ENCODE results near the gene PUSL1.

PUSL1 gene

GRCh38 chr1:1291548-1292441 is 16.6 kb upstream of the PUSL1 start:
- DNase-seq = peak in 28 of 42 donors; percentile 38 to 78 (median 60)
- intact Hi-C loops (cut with DNase I) = no loop called here

DNA sequence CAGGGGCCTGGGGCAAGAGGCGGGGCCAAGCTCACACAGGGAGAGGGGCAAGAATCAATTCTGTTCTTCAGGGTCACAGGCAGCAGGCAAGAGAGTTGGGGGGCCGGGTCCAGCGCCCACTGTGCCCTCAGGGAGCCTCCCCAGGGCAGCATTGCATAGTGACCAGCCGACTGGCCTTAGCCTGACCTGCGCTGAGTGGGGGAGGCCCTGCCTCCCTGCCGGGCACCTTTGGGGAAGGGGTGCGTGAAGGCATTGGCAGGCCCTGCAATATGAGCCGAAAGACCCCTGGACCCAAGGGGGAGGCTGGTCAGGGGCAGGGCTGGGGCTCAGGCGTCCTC is 16.0 kb upstream of the PUSL1 start:
- intact Hi-C loops (cut with DNase I) = no loop called here
- no peak for DNase-seq

DNA sequence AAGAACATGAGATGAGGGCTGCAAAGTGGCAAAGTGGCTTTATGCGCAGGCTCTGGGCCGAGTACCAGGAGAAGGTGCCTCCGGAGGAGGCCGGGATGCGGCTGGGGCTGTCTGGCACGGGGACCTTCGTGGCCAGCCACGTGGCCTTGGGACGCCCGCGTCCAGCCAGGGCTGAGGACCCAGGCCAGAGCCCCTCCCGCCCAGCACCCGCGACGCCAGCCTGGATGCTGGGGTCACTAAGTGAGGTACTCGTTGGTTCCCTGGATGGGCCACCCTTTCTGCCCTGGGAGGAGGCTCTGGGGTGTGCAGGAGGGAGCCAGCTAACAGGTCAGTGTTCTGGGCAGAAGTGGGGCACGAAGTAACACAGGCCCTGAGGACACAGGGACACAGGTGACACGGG is 15.5 kb upstream of the PUSL1 start:
- no peak for DNase-seq
- intact Hi-C loops (cut with DNase I) = no loop called here

DNA sequence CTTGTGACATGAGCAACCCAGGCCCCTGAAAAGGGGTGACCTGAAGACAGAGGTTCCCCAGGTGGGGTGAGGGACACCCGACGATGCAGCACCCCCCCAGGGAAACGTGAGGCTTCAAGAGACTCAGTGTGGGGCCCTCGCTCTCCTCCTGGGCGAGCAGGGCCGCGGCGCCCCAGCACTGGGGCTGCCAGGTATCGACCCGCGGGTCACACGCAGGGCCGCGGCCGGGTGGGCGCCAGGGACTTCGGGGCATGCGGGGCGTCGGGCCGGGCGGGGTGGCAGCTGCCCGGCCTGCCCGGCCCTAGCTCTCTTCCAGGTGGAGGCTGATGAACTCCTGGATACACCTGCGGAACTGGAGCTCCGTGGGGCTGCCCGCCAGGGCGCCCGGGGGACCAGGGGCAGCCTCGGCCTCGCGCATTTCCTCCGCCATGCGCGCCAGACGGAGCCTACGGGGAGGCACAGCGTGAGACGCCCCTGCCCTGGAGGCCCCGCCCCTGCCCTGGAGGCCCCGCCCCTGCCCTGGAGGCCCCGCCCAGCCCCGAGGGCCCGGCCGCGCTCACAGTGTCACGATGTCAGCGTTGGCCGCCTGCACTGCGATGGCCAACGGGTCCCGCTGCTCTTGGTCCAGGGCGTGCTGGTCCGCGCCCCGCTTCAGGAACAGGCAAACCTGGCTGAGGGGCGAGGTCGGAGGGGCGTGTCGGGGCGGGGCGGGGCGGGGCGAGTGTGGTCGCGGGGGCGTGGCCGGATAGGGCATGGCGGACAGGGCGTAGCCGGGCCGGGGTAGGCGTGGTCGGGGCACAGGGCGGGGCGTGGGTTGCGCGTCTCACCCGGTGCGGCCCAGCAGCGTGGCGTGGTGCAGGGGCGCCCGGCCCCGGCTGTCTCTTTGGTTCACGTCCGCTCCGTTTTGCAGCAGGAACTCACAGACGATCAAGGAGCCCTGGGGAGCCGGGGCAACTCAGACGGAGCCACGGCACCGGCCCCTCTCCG is 14.8 kb upstream of the PUSL1 start:
- intact Hi-C loops (cut with DNase I) = no loop called here

DNA sequence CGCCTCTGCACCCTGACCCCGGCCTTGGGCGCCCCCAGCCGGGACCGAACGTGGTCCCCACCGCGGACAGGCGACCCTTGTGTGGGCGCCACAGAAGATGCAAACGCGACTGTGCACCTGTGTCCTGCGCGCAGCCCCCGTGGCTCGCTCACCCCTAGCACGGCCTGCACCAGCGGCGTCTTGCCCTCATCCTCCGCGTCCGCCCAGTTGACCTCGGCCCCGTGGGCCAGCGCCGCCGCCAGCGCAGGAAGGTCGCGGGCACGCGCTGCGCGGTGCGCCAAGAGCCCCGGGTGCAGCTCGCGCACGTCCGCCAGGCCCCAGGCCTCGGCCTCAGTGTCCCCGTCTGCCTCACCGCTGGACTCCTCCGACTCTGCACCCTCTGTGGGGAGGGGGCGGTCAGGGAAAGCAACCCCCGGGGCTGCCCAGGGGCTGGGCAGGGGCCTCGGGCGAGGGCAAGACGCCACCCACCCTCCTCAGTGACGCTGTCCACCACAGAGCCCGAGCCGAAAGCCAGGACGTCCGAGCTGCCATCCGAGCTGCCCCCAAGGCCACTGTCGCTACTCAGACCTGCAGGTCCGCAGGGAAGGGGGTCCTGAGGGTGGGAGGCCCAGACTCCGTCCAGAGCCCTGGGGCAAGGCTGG is 14.0 kb upstream of the PUSL1 start:
- DNase-seq = no peak
- intact Hi-C loops (cut with DNase I) = no loop called here

More for the DNA sequence above, 14.8 kb upstream of the PUSL1 start:
- DNase-seq = peak in 1 of 42 donors; percentile 2

DNA sequence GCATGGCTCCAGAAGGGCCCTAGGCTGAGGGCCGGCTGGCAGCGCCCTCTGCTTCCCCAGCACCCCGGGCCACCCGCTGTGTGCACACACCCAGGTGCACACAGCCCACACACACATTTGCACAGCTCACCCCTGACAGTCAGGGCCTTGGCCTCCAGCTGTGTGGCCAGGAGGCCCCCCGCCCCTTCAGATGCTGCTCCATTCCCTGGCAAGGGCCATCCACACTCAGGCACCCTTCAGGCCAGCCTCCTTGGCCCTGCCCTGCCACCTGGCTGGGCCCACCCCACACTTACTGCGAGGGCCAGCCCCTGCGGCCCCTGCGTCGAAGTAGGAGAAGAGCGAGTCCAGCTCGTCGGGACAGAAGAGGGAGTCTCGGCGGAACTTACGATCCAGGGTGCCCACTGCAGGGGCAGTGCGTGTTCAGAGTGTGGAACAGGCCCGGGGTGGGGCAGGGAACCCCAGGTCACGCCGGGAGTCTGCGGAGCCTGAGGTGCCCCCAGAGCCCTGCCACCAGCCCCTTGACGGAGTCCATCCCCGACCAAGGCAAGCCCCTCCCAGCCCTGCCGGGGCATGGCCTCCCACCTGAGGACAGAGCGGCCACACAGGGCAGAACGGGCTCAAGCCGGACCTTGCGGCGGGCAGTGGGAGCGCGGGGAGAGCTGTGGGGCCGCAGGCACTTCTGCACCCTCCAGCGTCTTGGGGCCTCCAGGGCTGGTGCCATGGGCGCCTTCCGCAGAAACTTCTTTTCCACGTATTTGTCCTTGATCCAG is 13.1 kb upstream of the PUSL1 start:
- intact Hi-C loops (cut with DNase I) = no loop called here

DNA sequence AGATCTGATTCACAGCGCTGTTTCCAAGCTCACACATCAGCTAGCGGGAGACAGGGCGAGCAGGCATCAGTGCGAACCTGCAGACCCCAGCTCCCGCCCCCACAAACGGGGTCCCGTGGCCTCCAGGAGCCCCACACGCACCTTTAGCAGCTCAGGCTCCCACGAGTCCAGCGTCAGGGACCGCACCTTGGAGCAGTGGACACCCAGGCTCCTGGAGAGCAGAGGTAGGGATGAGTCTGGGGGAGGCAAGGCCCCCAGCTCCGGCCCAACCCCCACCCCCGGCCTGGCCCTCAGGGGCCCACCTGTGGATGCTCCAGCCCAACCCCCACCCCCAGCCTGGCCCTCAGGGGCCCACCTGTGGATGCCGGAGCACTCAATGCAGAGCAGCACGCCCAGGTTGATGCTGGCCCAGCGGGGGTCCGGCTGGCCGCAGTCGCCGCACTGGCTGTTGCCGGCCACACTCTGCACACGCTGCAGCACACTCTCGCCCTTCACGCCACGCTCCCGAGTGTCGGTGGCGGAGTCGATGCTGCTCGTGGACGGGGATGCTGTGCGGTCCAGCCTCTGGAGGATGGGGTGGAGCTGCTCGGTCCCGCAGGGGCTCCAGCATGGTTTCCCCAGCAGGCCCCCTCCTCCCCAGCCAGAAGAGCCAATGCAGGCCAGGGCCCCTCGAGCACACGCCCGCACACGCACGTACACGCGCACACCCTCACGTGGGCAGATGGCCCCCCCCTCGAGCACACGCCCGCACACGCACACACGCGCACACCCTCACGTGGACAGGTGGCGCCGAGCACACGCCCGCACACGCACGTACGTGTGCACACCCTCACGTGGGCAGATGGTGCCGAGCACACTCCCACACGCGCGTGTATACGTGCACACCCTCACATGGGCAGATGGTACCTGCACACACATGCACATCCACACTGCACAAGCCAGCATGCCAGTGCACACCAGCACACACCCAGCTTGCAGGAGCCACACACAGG is 12.0 kb upstream of the PUSL1 start:
- intact Hi-C loops (cut with DNase I) = no loop called here
- DNase-seq = no peak

More for the DNA sequence above, 13.1 kb upstream of the PUSL1 start:
- DNase-seq = no peak

DNA sequence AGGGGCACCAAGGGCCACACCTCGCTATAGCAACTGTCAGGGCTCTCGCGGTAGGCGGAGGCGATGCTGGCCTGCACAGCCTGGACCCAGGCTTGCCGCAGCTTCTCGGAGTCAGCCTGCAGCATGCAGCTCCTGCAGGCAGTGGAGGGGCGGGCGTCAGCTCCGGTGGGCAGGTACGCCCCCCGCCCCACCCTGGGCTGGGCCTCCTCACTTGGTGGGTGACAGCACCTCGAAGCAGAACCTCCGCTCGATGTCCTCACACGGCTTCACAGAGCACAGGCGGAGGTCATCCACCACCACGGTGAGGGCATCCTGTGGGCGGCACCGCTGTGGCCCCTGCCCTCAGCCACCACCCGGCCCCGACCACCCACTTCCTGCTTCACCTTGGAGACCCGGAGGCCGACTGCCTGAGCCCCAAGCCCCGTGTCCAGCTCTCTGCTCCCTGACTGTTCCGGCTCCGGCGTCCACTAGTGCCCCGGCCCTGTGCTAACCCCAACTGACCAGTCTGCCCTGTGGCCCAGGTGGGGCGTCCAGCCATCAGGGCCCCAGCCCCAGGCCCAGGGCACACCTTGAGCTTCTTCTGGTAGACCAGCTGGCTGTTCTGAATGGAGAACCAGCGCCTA is 10.5 kb upstream of the PUSL1 start:
- intact Hi-C loops (cut with DNase I) = no loop called here
- no peak for DNase-seq

GRCh38 chr1:1298861-1299685 is 9.3 kb upstream of the PUSL1 start:
- DNase-seq = peak; percentile 87 to 99 (median 96)
- intact Hi-C loops (cut with DNase I) = no loop called here

- peak in 1 of 42 donors; percentile 45 for DNase-seq
- intact Hi-C loops (cut with DNase I) = no loop called here
These were observed 8.6 kb upstream of the PUSL1 start for GRCh38 chr1:1299686-1300351.

GRCh38 chr1:1300352-1300739 is 8.1 kb upstream of the PUSL1 start:
- intact Hi-C loops (cut with DNase I) = no loop called here
- no peak for DNase-seq

DNA sequence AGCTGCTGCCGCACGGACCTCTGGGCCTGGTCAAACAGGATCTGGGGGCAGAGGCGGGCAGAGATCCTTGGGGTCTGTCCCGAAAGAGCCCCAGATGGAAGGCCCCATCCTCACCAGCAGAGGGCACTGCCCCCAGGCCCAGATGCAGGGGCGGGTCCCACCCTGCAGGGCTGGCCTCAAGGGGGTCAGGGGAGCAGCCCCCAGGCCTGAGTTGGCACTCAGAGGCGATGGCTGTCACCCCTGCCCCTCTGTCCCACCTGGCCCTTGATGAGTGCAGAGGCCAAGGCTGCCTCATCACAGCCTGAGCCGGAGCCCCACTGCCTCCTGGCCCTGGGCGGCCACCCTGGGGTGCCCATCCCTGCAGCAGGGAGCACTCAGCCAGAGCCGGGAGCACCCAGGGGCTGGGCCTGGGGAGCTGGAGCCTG is 6.4 kb upstream of the PUSL1 start:
- intact Hi-C loops (cut with DNase I) = no loop called here
- no peak for DNase-seq

GRCh38 chr1:1302951-1303509 is 5.4 kb upstream of the PUSL1 start:
- intact Hi-C loops (cut with DNase I) = no loop called here
- DNase-seq = peak in 1 of 42 donors; percentile 43

GRCh38 chr1:1303736-1304135 is 4.7 kb upstream of the PUSL1 start:
- intact Hi-C loops (cut with DNase I) = no loop called here
- DNase-seq = no peak
